ENCODE measurements around the gene GALR2.

- no peak for TF ChIP-seq CTCF (IDR thresholded peaks at IDR 0.05)
- no peak for TF ChIP-seq POLR2A (IDR thresholded peaks at IDR 0.05)
Observed at GRCh38 chr17:76088041-76088867, 13.7 kb downstream of the GALR2 start.

All from right lobe of liver (tissue), 4 donors.